HepG2 (cell line): ENCODE data around the gene ADPGK. TPM values are rescaled to one million over a fixed set of nuclear protein-coding genes. Genes with fewer than 3 reads are reported as not detected.

Source experiments
- REXO4 ChIP-seq: sonication (generic); formaldehyde crosslinking; IDR thresholded peaks from 2 replicates; pipeline ENCODE4 v1.8.0; 2022; ENCODE audit warnings: missing genetic modification reagents, mild to moderate bottlenecking, borderline replicate concordance
- ZNF318 ChIP-seq: sonication (generic); formaldehyde crosslinking; IDR thresholded peaks from 2 replicates; pipeline ENCODE4 v1.4.0; 2020; ENCODE audit warnings: mild to moderate bottlenecking, missing genetic modification reagents
- ZSCAN5A ChIP-seq: sonication (generic); formaldehyde crosslinking; IDR thresholded peaks from 2 replicates; pipeline ENCODE4 v1.8.0; 2022; ENCODE audit warnings: mild to moderate bottlenecking, missing genetic modification reagents, borderline replicate concordance
- polyA plus RNA-seq, 8 experiments: library from polyadenylated mRNA; depleted of rRNA in 3 of 8; stranded (reverse) in 7 of 8; unstranded in 1 of 8; fragments of >200 nt; fragmentation: Illumina TruSeq in 4 of 8; extraction: Trizol in 4 of 8; gene quantifications; 2 replicates each; pipeline versions ENCODE4 v1.2.1 to v1.2.3, GENCODE V29; 2011 to 2016; ENCODE audit warnings: low read depth in 4 of 8, missing spikeins in 1 of 8, mixed read lengths in 1 of 8; ENCODE audit not compliant: insufficient read depth in 1 of 8
- total RNA-seq, 5 experiments: library from RNA; depleted of rRNA; stranded (reverse); fragments of >200 nt; fragmentation: Illumina TruSeq; extraction: Trizol; gene quantifications; 2 replicates each; pipeline ENCODE4 v1.2.3, GENCODE V29; 2016; ENCODE audit warnings: low read depth in 1 of 5

The ADPGK gene
- total and polyA plus RNA-seq, 2 of the 13 experiments (the other 11 are each of a cell fraction or from before 2014, with no cell fraction given): 61.6 to 67.5 TPM

- no peak for TF ChIP-seq ZNF318 (CRISPR knock-in tag)
- TF ChIP-seq REXO4: no peak
- no peak for TF ChIP-seq ZSCAN5A
- TF ChIP-seq, all 625 proteins: peak for 0
These were observed 12.8 kb downstream of the ADPGK start (continued) for GRCh38 chr15:72770673-72771328.
